ENCODE results near the gene BAG2.

DNA sequence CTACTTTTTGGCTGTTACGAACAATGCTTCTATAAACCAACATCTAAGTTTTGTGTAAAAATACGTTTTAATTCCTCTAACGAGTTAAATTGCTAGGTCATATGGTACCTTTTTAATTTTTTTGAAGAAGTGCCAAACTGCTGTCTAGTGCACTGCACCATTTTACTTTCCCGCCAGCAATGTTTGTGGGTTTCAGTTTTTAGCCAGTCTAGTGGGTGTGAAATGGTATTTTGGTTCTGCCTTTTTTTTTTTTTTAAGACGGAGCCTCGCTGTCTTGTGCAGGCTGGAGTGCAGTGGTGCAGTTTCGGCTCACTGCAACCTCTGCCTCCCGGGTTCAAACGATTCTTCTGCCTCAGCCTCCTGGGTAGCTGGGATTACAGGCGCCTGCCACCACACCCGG, 34.1 kb upstream of the BAG2 start:
- TF ChIP-seq MTA3 (IDR thresholded peaks at IDR 0.05; ENCODE audit: borderline replicate concordance, low read length), result no peak
- TF ChIP-seq POLR2AphosphoS5 (IDR thresholded peaks at IDR 0.05; ENCODE audit: low read length), result no peak
- TF ChIP-seq, protein P1, sequence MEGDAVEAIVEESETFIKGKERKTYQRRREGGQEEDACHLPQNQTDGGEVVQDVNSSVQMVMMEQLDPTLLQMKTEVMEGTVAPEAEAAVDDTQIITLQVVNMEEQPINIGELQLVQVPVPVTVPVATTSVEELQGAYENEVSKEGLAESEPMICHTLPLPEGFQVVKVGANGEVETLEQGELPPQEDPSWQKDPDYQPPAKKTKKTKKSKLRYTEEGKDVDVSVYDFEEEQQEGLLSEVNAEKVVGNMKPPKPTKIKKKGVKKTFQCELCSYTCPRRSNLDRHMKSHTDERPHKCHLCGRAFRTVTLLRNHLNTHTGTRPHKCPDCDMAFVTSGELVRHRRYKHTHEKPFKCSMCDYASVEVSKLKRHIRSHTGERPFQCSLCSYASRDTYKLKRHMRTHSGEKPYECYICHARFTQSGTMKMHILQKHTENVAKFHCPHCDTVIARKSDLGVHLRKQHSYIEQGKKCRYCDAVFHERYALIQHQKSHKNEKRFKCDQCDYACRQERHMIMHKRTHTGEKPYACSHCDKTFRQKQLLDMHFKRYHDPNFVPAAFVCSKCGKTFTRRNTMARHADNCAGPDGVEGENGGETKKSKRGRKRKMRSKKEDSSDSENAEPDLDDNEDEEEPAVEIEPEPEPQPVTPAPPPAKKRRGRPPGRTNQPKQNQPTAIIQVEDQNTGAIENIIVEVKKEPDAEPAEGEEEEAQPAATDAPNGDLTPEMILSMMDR (IDR thresholded peaks at IDR 0.05 in 2 of 3, conservative IDR thresholded peaks at IDR 0.05 in 1 of 3; ENCODE audit: control insufficient read depth in 2 of 3, extremely low read depth in 1 of 3, insufficient read depth in 1 of 3, low read depth in 3 of 3, low read length in 3 of 3), result no peak
- TF ChIP-seq HCFC1 (IDR thresholded peaks at IDR 0.05; ENCODE audit: low read length), result no peak

All from GM12878 (cell line).